Psoas muscle (tissue), 8 donors: ENCODE results near the gene WDR37. TPM values are rescaled to one million over a fixed set of nuclear protein-coding genes. Genes with fewer than 3 reads are reported as not detected.

Source experiments
- ATAC-seq, 4 donors: fragments of 200-7000 bp; cut with Tn5 transposase; one replicate each; pipeline ENCODE4 v1.9.1; 2020; ENCODE audit warnings: moderate library complexity in 3 of 4, mild to moderate bottlenecking in 2 of 4
- DNase-seq, 2 donors: peaks; one replicate each; pipeline ENCODE4 v3.0.0-alpha.2; 2020
- H3K27ac ChIP-seq: fragments of 200-600 bp; one replicate; pipeline ENCODE4 v1.8.0; 2022
- H3K27me3 ChIP-seq, 3 donors: fragments of 200-600 bp in 1 of 3; one replicate each; pipeline versions ENCODE4 v1.6.1 to v1.8.0; 2013 to 2022; ENCODE audit warnings: low read length in 2 of 3, mild to moderate bottlenecking in 2 of 3, moderate library complexity in 1 of 3; ENCODE audit not compliant: insufficient read depth in 3 of 3
- H3K36me3 ChIP-seq, 2 donors: fragments of 200-600 bp in 1 of 2; one replicate each; pipeline versions ENCODE4 v1.6.1 to v1.8.0; 2013 to 2022; ENCODE audit warnings: low read depth in 1 of 2, mild to moderate bottlenecking in 1 of 2, moderate library complexity in 1 of 2; ENCODE audit not compliant: insufficient read depth in 1 of 2
- H3K4me1 ChIP-seq: fragments of 200-600 bp; one replicate; pipeline ENCODE4 v1.8.0; 2022
- H3K4me3 ChIP-seq: fragments of 200-600 bp; one replicate; pipeline ENCODE4 v1.8.0; 2022; ENCODE audit warnings: mild to moderate bottlenecking
- H3K9me3 ChIP-seq: fragments of 200-600 bp; one replicate; pipeline ENCODE4 v1.8.0; 2022
- CTCF ChIP-seq: fragments of 200-600 bp; IDR thresholded peaks from one replicate; pipeline ENCODE4 v1.8.0; 2022; ENCODE audit warnings: antibody characterized with exemption
- WGBS, 3 donors: extraction: QIAGEN DNeasy Blood & Tissue Kit; methylation state at CpG; one replicate each; pipeline versions ENCODE4 v1.1.6 to v1.1.7; 2013; 5-methylcytosine and 5-hydroxymethylcytosine counted together
- intact Hi-C, 2 donors: fragments of 100-400 bp; cut with DNase I; formaldehyde crosslinking; loops; one replicate each; pipeline versions ENCODE4 v1.11.0 to v1.14.2; 2022
- polyA plus RNA-seq, 3 donors: library from polyadenylated mRNA; stranded (reverse); fragments of 200-250 nt; gene quantifications; one replicate each; pipeline ENCODE4 v1.2.3, GENCODE V29; 2013
- total RNA-seq, 4 donors: library from RNA; stranded (reverse); fragmentation: NEBNext Ultra II Directional in 2 of 4; extraction: Animal tissue kit (Norgen Biotek cat#: 25700) in 2 of 4; gene quantifications; one replicate each; pipeline versions ENCODE4 v1.2.1 to v1.2.4, GENCODE V29; 2021 to 2023
- donor health status: healthy with polysubstance abuse.
- donor health status: DM: no; HTN: no; CAD: no; lungs with moderate emphysema.
- donor health status: Bipolar disorder and iron deficiency.
- donor health status: healthy.
- donor health status: DM: yes; HTN: yes; CAD: no.
- donor health status: DM: no; HTN: no; CAD: no.
- donor health status: DM: no; HTN: no; CAD: no.
- donor health status: DM: yes; HTN: yes; CAD: no.

The WDR37 gene
- total and polyA plus RNA-seq, 7 donors: 6.8 to 28.3 (median 17.2) TPM

- peaks cover 8 to 91% of the 10 kb centered on the region in 2 donors for H3K36me3 ChIP-seq
Observed at GRCh38 chr10:1094112-1095057, 38.2 kb downstream of the WDR37 start.

GRCh38 chr10:1095498-1095897, 39.3 kb downstream of the WDR37 start:
- H3K27ac ChIP-seq: no peak overlapping the region
- H3K9me3 ChIP-seq: no peaks in the 10 kb centered on the region
- ATAC-seq: no peak
- H3K4me1 ChIP-seq: no peaks in the 10 kb centered on the region
- peaks cover 8 to 87% of the 10 kb centered on the region in 2 donors for H3K36me3 ChIP-seq
- H3K4me3 ChIP-seq: no peak overlapping the region
- no peaks in the 10 kb centered on the region for H3K27me3 ChIP-seq
- DNase-seq: no peak
- WGBS, 3 donors: 89 to 92% (median 92%) methylated on average over 12 of the region's 12 CpGs
- intact Hi-C loops: no loop called here
- no peak for TF ChIP-seq CTCF

More at GRCh38 chr10:1094112-1095057, 38.2 kb downstream of the WDR37 start:
- no peak overlapping the region for H3K27ac ChIP-seq
- H3K9me3 ChIP-seq: no peaks in the 10 kb centered on the region
- DNase-seq: no peak
- TF ChIP-seq CTCF: no peak
- ATAC-seq: no peak
- WGBS, 3 donors: 96 to 97% (median 97%) methylated on average over 15 of the region's 15 CpGs
- no peaks in the 10 kb centered on the region for H3K27me3 ChIP-seq
- H3K4me3 ChIP-seq: no peak overlapping the region
- intact Hi-C loops: no loop called here
- no peaks in the 10 kb centered on the region for H3K4me1 ChIP-seq

GRCh38 chr10:1096287-1096889, 40.2 kb downstream of the WDR37 start:
- H3K27me3 ChIP-seq: no peaks in the 10 kb centered on the region
- no peak overlapping the region for H3K4me3 ChIP-seq
- H3K36me3 ChIP-seq: peaks cover 8 to 87% of the 10 kb centered on the region in 2 donors
- no peak for DNase-seq
- ATAC-seq: no peak
- 94 to 96% (median 96%) methylated on average over 27 of the region's 27 CpGs for WGBS, 3 donors
- H3K9me3 ChIP-seq: no peaks in the 10 kb centered on the region
- intact Hi-C loops: no loop called here
- no peak overlapping the region for H3K27ac ChIP-seq
- TF ChIP-seq CTCF: no peak
- no peaks in the 10 kb centered on the region for H3K4me1 ChIP-seq

- DNase-seq (no peak), ATAC-seq (no peak)
- WGBS, 3 donors: 93 to 97% (median 95%) methylated on average over 6 of the region's 6 CpGs
Observed at GRCh38 chr10:1097436-1097835, 41.3 kb downstream of the WDR37 start.

More at GRCh38 chr10:1097436-1097835, 41.3 kb downstream of the WDR37 start:
- Histone ChIP-seq H3K27ac (no peak overlapping the region), H3K9me3 (no peaks in the 10 kb centered on the region), H3K4me3 (no peak overlapping the region), H3K36me3 (peaks cover 8 to 82% of the 10 kb centered on the region in 2 donors), H3K4me1 (no peaks in the 10 kb centered on the region), H3K27me3 (no peaks in the 10 kb centered on the region)
- intact Hi-C loops: no loop called here
- TF ChIP-seq CTCF: no peak
